Peyer's patch (tissue), 4 donors: ENCODE measurements around the gene AGTPBP1.

Source experiments
- CTCF ChIP-seq, 6 experiments: fragments of 450-650 bp in 4 of 6; fragments of 200-600 bp in 2 of 6; sonication (generic) in 1 of 6; IDR thresholded peaks; one replicate each; pipeline ENCODE4 v1.5.1; 2017 to 2019; ENCODE audit warnings: antibody characterized with exemption in 6 of 6, mild to moderate bottlenecking in 3 of 6, moderate library complexity in 1 of 6
- POLR2A ChIP-seq, 2 donors: fragments of 450-650 bp; IDR thresholded peaks; one replicate each; pipeline ENCODE4 v1.5.1; 2017; ENCODE audit warnings: antibody characterized with exemption in 2 of 2, mild to moderate bottlenecking in 2 of 2, moderate library complexity in 2 of 2

DNA sequence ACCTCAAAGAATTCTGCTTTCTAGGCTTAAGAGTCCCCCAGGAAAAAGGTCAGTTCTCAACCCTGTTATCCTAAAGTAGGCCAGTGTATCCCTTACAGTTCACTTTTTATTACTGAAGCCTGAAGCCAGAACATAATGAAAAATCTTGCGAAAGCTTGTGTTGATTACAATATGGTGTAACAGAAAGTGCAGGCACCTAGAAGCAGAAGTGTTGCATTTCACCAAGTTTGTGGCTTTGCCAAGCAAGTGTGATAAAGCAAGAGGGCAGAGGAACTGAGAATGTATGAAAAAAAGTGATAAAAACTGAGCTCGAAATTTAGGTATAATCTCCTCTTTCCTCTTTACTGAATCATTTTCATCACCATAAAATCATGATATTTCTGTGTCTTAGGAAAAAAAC, 26.2 kb downstream of the AGTPBP1 start:
- TF ChIP-seq CTCF (IDR thresholded peaks at IDR 0.05) (no peak), POLR2A (IDR thresholded peaks at IDR 0.05) (no peak)
